Type B pancreatic cell (in vitro differentiated cells): ENCODE results near the gene PDE8B. TPM values are rescaled to one million over a fixed set of nuclear protein-coding genes. Genes with fewer than 3 reads are reported as not detected.

Experiments
- DNase-seq: peaks from one replicate; pipeline ENCODE4 v3.0.0; 2021; ENCODE audit warnings: mixed read lengths; ENCODE audit not compliant: unreplicated experiment; ENCODE audit errors: extremely low spot score
- H3K27ac Mint-ChIP-seq: 2 replicates; pipeline ENCODE4 v1.8.0; 2021; ENCODE audit warnings: mild to moderate bottlenecking, mixed read lengths
- H3K27me3 Mint-ChIP-seq: 2 replicates; pipeline ENCODE4 v1.8.0; 2021; ENCODE audit warnings: mixed read lengths
- H3K36me3 Mint-ChIP-seq: 2 replicates; pipeline ENCODE4 v1.8.0; 2021; ENCODE audit warnings: mixed read lengths
- H3K4me1 Mint-ChIP-seq: one replicate; pipeline ENCODE4 v1.8.0; 2021; ENCODE audit warnings: mixed read lengths; ENCODE audit not compliant: unreplicated experiment
- H3K4me3 Mint-ChIP-seq: 2 replicates; pipeline ENCODE4 v1.8.0; 2021; ENCODE audit warnings: mild to moderate bottlenecking, mixed read lengths
- H3K9me3 Mint-ChIP-seq: 2 replicates; pipeline ENCODE4 v1.8.0; 2021; ENCODE audit warnings: mixed read lengths
- total RNA-seq: library from RNA; stranded (reverse); gene quantifications from 2 replicates; pipeline ENCODE4 v1.2.1, GENCODE V29; 2021; ENCODE audit warnings: low replicate concordance
- TF ChIP-seq, protein P1 (sequence below): fragments of 200-600 bp; sonication (generic); conservative IDR thresholded peaks from 2 replicates; pipeline ENCODE4 v1.5.0; 2021; ENCODE audit warnings: antibody characterized with exemption, mild to moderate bottlenecking

The PDE8B gene
- total RNA-seq, 1 donor from 2014 or later: 16.7 TPM

GRCh38 chr5:77309140-77309539 lies 98.7 kb downstream of the PDE8B start:
- TF ChIP-seq, protein P1, sequence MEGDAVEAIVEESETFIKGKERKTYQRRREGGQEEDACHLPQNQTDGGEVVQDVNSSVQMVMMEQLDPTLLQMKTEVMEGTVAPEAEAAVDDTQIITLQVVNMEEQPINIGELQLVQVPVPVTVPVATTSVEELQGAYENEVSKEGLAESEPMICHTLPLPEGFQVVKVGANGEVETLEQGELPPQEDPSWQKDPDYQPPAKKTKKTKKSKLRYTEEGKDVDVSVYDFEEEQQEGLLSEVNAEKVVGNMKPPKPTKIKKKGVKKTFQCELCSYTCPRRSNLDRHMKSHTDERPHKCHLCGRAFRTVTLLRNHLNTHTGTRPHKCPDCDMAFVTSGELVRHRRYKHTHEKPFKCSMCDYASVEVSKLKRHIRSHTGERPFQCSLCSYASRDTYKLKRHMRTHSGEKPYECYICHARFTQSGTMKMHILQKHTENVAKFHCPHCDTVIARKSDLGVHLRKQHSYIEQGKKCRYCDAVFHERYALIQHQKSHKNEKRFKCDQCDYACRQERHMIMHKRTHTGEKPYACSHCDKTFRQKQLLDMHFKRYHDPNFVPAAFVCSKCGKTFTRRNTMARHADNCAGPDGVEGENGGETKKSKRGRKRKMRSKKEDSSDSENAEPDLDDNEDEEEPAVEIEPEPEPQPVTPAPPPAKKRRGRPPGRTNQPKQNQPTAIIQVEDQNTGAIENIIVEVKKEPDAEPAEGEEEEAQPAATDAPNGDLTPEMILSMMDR: no peak
- no peak for DNase-seq
- no peak overlapping the region for H3K4me3 Mint-ChIP-seq
- H3K4me1 Mint-ChIP-seq: peaks cover 14% of the 10 kb centered on the region
- H3K27ac Mint-ChIP-seq: no peak overlapping the region
- H3K36me3 Mint-ChIP-seq: peaks cover 8% of the 10 kb centered on the region
- no peaks in the 10 kb centered on the region for H3K27me3 Mint-ChIP-seq
- no peaks in the 10 kb centered on the region for H3K9me3 Mint-ChIP-seq

DNA sequence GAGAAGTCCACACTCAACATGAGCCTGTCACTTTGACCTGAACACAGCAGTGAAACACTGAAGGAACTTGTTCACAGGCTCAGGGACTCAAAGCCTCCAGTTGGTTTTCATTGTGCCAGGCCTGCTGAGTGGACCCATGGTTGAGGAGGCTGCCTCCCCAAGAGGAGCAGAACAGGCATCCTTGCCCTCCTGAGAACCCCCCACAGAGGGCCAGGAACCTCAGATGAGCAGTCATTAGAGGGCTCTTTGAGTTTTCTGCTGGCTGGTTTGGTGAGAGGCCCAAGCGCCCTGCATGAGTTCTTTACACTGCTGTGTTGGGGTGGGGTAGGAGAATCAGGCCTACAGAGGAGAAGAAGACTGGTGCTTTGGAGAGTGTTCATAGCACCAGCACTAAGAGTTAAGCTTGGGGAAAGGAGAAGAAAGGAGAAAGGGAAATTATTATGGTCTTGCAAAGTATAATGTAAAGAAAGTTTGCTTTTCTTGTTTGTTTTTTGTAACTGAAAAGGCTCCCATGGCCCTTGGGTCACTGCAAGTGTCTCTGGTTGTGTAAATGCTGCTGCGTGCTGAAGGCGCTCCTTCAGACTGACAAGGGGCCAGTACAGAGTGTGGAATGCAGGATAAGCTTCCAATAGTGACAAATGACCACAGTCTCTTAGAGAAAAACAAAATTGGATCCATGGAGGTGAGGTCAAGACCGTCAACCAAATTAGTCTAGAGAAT lies 100.2 kb downstream of the PDE8B start:
- Mint-ChIP-seq H3K27ac (no peak overlapping the region), H3K36me3 (peaks cover 8% of the 10 kb centered on the region), H3K4me3 (no peak overlapping the region), H3K27me3 (no peaks in the 10 kb centered on the region), H3K4me1 (peaks cover 13% of the 10 kb centered on the region), H3K9me3 (no peaks in the 10 kb centered on the region)
- TF ChIP-seq, protein P1: no peak
- no peak for DNase-seq

DNA sequence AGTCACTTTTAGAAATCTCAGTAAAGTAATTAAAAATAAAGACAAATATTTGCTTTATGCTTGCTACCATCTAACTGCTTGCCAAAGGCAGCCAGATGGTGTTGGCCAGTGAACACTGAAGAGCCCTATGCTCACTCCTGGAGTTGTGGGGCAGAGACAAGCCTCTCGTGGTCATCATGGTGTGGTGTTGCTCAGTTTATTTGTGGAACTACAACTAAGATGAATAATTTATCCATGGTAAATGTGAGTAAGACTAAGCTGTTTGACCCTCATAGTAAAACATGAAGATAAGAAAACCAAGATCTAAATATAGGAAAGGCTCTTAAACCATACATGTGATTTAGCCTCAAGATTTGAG lies 100.7 kb downstream of the PDE8B start:
- Mint-ChIP-seq H3K36me3 (peaks cover 8% of the 10 kb centered on the region), H3K27me3 (no peaks in the 10 kb centered on the region), H3K4me1 (peaks cover 9% of the 10 kb centered on the region), H3K9me3 (no peaks in the 10 kb centered on the region), H3K27ac (no peak overlapping the region), H3K4me3 (no peak overlapping the region)
- TF ChIP-seq, protein P1: no peak
- no peak for DNase-seq

DNA sequence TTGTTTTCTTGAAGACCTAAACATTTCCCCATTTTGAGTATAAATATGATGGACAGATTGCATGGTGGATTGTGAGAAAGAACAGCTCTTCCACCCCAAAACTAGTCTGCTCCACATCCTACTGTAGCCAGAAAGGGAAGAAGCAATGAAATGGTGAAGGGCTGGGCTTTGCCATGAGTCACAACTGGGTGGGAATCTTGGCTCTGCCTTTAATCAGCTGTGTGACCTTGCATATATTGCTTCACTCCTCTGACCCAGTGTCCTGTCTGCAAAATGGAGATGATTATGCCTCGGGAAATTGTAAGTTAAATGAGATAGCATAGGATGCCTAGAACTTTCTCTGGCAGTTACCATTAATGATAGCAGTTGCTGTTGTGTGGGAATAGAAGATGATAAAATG lies 101.9 kb downstream of the PDE8B start:
- no peaks in the 10 kb centered on the region for H3K27me3 Mint-ChIP-seq
- no peak for DNase-seq
- TF ChIP-seq, protein P1: no peak

DNA sequence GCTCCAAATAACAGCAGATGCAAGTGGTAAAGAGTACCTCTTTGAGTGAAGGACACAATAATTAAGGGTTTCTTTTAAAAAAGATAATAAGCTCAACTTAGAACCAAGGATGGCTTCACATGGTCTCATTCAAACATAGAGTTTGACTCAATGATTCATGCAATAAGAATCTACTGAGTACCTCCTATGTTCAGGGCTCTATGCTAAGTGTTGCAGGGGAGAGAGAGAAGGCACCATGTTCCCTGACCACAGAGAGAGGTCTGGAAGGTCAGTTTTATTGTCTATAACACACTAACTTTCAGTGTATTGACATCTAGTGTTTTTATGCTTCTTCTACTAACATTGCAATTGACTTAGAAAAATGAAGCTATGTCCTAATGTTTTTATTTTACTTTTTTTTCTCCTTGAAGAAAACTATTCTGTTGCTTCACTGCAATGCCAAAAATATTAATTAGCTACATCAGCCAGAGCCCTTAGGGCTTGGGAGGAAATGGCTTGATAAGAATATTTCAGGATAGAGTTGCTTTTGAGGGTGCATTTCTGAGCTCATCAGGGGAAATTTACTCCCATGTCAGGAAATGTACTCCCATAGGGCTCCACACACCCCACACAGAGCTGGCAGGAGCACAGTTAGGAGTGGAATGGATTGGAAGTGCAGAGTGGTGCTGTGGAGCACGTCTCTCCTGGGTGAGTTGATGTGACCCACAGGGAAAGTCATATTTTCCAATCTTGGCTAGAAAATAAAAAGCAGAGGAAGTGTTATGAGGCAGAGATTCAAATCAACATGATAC lies 106.6 kb downstream of the PDE8B start:
- TF ChIP-seq, protein P1: no peak
- Mint-ChIP-seq H3K27me3 (no peaks in the 10 kb centered on the region), H3K36me3 (peaks cover 6% of the 10 kb centered on the region), H3K27ac (no peak overlapping the region), H3K4me1 (peaks cover under 1% of the 10 kb centered on the region), H3K9me3 (no peaks in the 10 kb centered on the region), H3K4me3 (no peak overlapping the region)
- no peak for DNase-seq

More for the DNA sequence above, 101.9 kb downstream of the PDE8B start:
- Mint-ChIP-seq H3K36me3 (peaks cover 11% of the 10 kb centered on the region), H3K4me1 (peaks cover 5% of the 10 kb centered on the region), H3K4me3 (no peak overlapping the region), H3K27ac (no peak overlapping the region), H3K9me3 (no peaks in the 10 kb centered on the region)
